ENCODE data around the gene C1orf122. TPM values are rescaled to one million over a fixed set of nuclear protein-coding genes. Genes with fewer than 3 reads are reported as not detected.

The C1orf122 gene
- polyA plus RNA-seq, 4 donors = 20.9 to 35.2 (median 23.9) TPM

- peak in 1 of 4 donors; percentile 16 for DNase-seq (ENCODE audit: low read depth in 4 of 4, low spot score in 3 of 4)
These were observed 12.1 kb upstream of the C1orf122 start for GRCh38 chr1:37795340-37796125.

GRCh38 chr1:37797750-37798345 is 9.7 kb upstream of the C1orf122 start:
- no peak for DNase-seq (ENCODE audit: low read depth in 4 of 4, low spot score in 3 of 4)

GRCh38 chr1:37802439-37802838 is 5.2 kb upstream of the C1orf122 start:
- DNase-seq (ENCODE audit: low read depth in 4 of 4, low spot score in 3 of 4) = no peak

- DNase-seq (ENCODE audit: low read depth in 4 of 4, low spot score in 3 of 4) = no peak
These were observed 403 bp upstream of the C1orf122 start for GRCh38 chr1:37807220-37807554.

- DNase-seq (ENCODE audit: low read depth in 4 of 4, low spot score in 3 of 4) = no peak
These were observed 1.1 kb downstream of the C1orf122 start for GRCh38 chr1:37808369-37809319.

GRCh38 chr1:37809942-37810341 is 2.4 kb downstream of the C1orf122 start:
- DNase-seq (ENCODE audit: low read depth in 4 of 4, low spot score in 3 of 4) = no peak

GRCh38 chr1:37811027-37811655 is 3.6 kb downstream of the C1orf122 start:
- DNase-seq (ENCODE audit: low read depth in 4 of 4, low spot score in 3 of 4) = peak in 1 of 4 donors; percentile 19

- DNase-seq (ENCODE audit: low read depth in 4 of 4, low spot score in 3 of 4) = no peak
These were observed 6.0 kb downstream of the C1orf122 start for GRCh38 chr1:37813529-37814145.

- no peak for DNase-seq (ENCODE audit: low read depth in 4 of 4, low spot score in 3 of 4)
These were observed 6.7 kb downstream of the C1orf122 start for GRCh38 chr1:37814252-37814651.

- no peak for DNase-seq (ENCODE audit: low read depth in 4 of 4, low spot score in 3 of 4)
These were observed 9.9 kb downstream of the C1orf122 start for GRCh38 chr1:37817481-37817880.

- no peak for DNase-seq (ENCODE audit: low read depth in 4 of 4, low spot score in 3 of 4)
These were observed 13.9 kb downstream of the C1orf122 start for GRCh38 chr1:37821481-37821880.

- DNase-seq (ENCODE audit: low read depth in 4 of 4, low spot score in 3 of 4) = no peak
These were observed 15.6 kb downstream of the C1orf122 start for GRCh38 chr1:37822906-37823815.

GRCh38 chr1:37824001-37824400 is 16.4 kb downstream of the C1orf122 start:
- DNase-seq (ENCODE audit: low read depth in 4 of 4, low spot score in 3 of 4) = no peak

GRCh38 chr1:37825506-37825905 is 17.9 kb downstream of the C1orf122 start:
- DNase-seq (ENCODE audit: low read depth in 4 of 4, low spot score in 3 of 4) = no peak

- DNase-seq (ENCODE audit: low read depth in 4 of 4, low spot score in 3 of 4) = no peak
These were observed 21.0 kb downstream of the C1orf122 start for GRCh38 chr1:37828410-37829074.

GRCh38 chr1:37831109-37831508 is 23.5 kb downstream of the C1orf122 start:
- no peak for DNase-seq (ENCODE audit: low read depth in 4 of 4, low spot score in 3 of 4)

GRCh38 chr1:37831809-37832208 is 24.2 kb downstream of the C1orf122 start:
- no peak for DNase-seq (ENCODE audit: low read depth in 4 of 4, low spot score in 3 of 4)

GRCh38 chr1:37836788-37837187 is 29.2 kb downstream of the C1orf122 start:
- DNase-seq (ENCODE audit: low read depth in 4 of 4, low spot score in 3 of 4) = no peak

- no peak for DNase-seq (ENCODE audit: low read depth in 4 of 4, low spot score in 3 of 4)
These were observed 32.1 kb downstream of the C1orf122 start for GRCh38 chr1:37839676-37840075.

Measured in left renal pelvis (tissue), 4 donors.